Smooth muscle cell (in vitro differentiated cells): ENCODE results near the gene KNDC1. TPM values are rescaled to one million over a fixed set of nuclear protein-coding genes. Genes with fewer than 3 reads are reported as not detected.

Source experiments
- DNase-seq: peaks from one replicate; lab custom pipeline; 2025; ENCODE audit not compliant: unreplicated experiment; lab: John Stamatoyannopoulos, UW
- H2AFZ ChIP-seq: fragments of 200-600 bp; sonication (generic); 2 replicates; pipeline ENCODE4 v1.6.0; 2016; ENCODE audit warnings: antibody characterized with exemption, low read depth, mild to moderate bottlenecking
- H3F3A ChIP-seq: fragments of 200-600 bp; sonication (generic); 2 replicates; pipeline ENCODE4 v1.6.0; 2017; ENCODE audit warnings: antibody characterized with exemption, low read depth
- H3K27ac ChIP-seq: fragments of 200-600 bp; sonication (generic); 2 replicates; pipeline ENCODE4 v1.5.1; 2016; ENCODE audit warnings: low read depth, mild to moderate bottlenecking
- H3K27me3 ChIP-seq: fragments of 200-600 bp; sonication (generic); 2 replicates; pipeline ENCODE4 v1.6.1; 2016; ENCODE audit warnings: low read depth, mild to moderate bottlenecking
- H3K36me3 ChIP-seq: fragments of 200-600 bp; sonication (generic); 2 replicates; pipeline ENCODE4 v1.5.1; 2016; ENCODE audit warnings: low read depth
- H3K4me1 ChIP-seq: fragments of 200-600 bp; sonication (generic); 2 replicates; pipeline ENCODE4 v1.5.1; 2016; ENCODE audit warnings: low read depth
- H3K4me2 ChIP-seq: fragments of 200-600 bp; sonication (generic); 2 replicates; pipeline ENCODE4 v1.6.0; 2016; ENCODE audit warnings: mild to moderate bottlenecking
- H3K4me3 ChIP-seq: fragments of 200-600 bp; sonication (generic); 2 replicates; pipeline ENCODE4 v1.5.1; 2016; ENCODE audit warnings: mild to moderate bottlenecking
- H3K79me2 ChIP-seq: fragments of 200-600 bp; sonication (generic); 2 replicates; pipeline ENCODE4 v1.6.0; 2016; ENCODE audit warnings: low read depth, mild to moderate bottlenecking
- H3K9ac ChIP-seq: fragments of 200-600 bp; sonication (generic); 2 replicates; pipeline ENCODE4 v1.6.0; 2016; ENCODE audit warnings: low read depth
- H3K9me3 ChIP-seq: fragments of 200-600 bp; sonication (generic); replicated peaks from 2 replicates; pipeline ENCODE4 v1.5.1; 2016; ENCODE audit warnings: low read depth
- H4K20me1 ChIP-seq: fragments of 200-600 bp; sonication (generic); 2 replicates; pipeline ENCODE4 v1.6.0; 2016; ENCODE audit warnings: low read depth
- WGBS: methylation state at CpG from one replicate; pipeline ENCODE4 v1.1.7; 2016; ENCODE audit warnings: low lambda C conversion rate; 5-methylcytosine and 5-hydroxymethylcytosine counted together
- polyA plus RNA-seq: library from polyadenylated mRNA; unstranded; fragments of >200 nt; fragmentation: Nextera tagmentation; extraction: Ambion mirVana; gene quantifications from 2 replicates; pipeline ENCODE4 v1.2.1, GENCODE V29; 2016
- total RNA-seq: library from RNA; depleted of rRNA; stranded (reverse); fragments of >200 nt; gene quantifications from 2 replicates; pipeline ENCODE4 v1.2.3, GENCODE V29; 2014
- TF ChIP-seq, protein P1 (sequence below): fragments of 200-600 bp; sonication (generic); IDR thresholded peaks from 2 replicates; pipeline ENCODE4 v1.5.1; 2017; ENCODE audit warnings: borderline replicate concordance, mild to moderate bottlenecking, antibody characterized with exemption; ENCODE audit not compliant: insufficient read depth, poor library complexity, severe bottlenecking

KNDC1 gene
- total and polyA plus RNA-seq, 2 experiments from 2014 or later, result 2.3 to 3.1 TPM

DNA sequence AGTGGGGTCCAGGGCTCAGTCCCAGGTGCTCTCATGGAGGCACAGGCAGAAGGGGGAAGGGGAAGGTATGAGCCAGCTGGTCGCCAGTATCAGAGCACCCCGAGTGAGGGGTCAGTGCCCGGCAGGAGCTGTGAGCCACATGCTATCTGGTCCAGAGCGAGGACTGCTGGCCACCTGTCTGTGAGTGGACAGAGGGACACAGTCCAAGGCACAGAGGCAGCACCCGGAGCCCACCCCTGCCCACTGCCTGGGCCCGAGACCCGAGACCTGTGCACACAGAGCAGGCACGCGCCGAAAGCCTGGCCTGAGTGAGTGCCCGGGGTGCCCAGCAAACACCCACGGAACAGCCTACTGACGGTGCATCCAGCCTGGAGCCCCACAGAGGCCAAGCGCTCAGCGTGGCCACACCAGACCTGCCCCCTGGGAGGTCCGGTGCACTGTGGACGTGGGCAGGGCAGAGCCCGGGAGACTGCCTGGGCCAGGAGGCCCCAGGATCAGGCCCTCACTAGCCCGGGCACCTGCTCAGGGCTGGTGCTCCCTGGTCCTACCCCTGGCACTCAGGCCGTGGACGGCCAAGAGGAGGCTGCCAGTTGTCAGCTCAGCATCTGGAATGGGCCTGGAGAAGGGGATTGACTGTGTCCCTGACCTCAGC, 42.9 kb upstream of the KNDC1 start:
- H3K27ac ChIP-seq, result no peak overlapping the region
- no peaks in the 10 kb centered on the region for H3K9me3 ChIP-seq
- no peak overlapping the region for H3K4me2 ChIP-seq
- H3F3A ChIP-seq, result no peaks in the 10 kb centered on the region
- no peak overlapping the region for H3K4me3 ChIP-seq
- H3K36me3 ChIP-seq, result no peaks in the 10 kb centered on the region
- no peaks in the 10 kb centered on the region for H3K27me3 ChIP-seq
- TF ChIP-seq, protein P1, sequence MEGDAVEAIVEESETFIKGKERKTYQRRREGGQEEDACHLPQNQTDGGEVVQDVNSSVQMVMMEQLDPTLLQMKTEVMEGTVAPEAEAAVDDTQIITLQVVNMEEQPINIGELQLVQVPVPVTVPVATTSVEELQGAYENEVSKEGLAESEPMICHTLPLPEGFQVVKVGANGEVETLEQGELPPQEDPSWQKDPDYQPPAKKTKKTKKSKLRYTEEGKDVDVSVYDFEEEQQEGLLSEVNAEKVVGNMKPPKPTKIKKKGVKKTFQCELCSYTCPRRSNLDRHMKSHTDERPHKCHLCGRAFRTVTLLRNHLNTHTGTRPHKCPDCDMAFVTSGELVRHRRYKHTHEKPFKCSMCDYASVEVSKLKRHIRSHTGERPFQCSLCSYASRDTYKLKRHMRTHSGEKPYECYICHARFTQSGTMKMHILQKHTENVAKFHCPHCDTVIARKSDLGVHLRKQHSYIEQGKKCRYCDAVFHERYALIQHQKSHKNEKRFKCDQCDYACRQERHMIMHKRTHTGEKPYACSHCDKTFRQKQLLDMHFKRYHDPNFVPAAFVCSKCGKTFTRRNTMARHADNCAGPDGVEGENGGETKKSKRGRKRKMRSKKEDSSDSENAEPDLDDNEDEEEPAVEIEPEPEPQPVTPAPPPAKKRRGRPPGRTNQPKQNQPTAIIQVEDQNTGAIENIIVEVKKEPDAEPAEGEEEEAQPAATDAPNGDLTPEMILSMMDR, result no peak
- no peaks in the 10 kb centered on the region for H3K79me2 ChIP-seq
- no peaks in the 10 kb centered on the region for H4K20me1 ChIP-seq
- H3K9ac ChIP-seq, result no peak overlapping the region
- no peak overlapping the region for H2AFZ ChIP-seq
- no peak for DNase-seq
- H3K4me1 ChIP-seq, result no peaks in the 10 kb centered on the region
- 89% methylated on average over 21 of the region's 21 CpGs for WGBS

DNA sequence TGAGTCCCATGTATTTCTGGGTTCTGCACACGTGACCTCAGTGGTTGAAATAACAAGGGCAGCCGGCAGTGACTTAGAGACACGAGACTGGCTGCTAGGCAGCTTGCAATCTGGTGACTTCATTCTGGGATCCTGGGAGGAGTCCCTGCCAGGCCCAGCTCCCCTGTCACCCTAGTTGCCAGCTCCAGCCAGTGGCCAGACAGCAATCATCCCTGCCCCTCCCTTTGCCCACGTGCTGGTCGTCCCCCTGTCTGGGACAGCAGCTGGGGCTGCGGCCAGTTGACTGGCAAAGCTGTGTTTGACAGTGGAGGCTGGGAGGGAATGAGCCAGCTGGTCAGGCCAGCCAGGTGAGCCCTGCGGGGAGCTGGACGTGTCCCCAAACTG, 42.3 kb upstream of the KNDC1 start:
- TF ChIP-seq, protein P1, result no peak
- WGBS, result 80% methylated on average over 7 of the region's 8 CpGs

DNA sequence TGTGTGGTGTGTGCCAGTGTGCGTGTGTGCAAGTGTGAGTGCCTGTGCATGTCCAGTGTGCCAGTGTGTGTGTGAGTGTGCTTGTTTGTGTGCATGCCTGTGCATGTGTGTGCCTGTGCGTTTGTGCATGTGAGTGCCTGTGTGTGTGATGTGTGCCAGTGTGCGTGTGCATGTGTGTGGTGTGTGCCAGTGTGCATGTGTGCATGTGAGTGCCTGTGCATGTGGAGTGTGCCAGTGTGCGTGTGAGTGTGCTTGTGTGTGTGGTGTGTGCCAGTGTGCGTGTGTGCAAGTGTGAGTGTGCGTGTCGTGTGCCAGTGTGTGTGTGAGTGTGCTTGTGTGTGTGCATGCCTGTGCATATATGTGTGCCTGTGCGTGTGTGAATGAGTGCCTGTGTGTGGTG, 38.5 kb upstream of the KNDC1 start:
- TF ChIP-seq, protein P1, result no peak
- Histone ChIP-seq H3K27ac (no peak overlapping the region), H3K27me3 (peaks cover 13% of the 10 kb centered on the region), H3K4me1 (no peaks in the 10 kb centered on the region), H3K4me3 (no peak overlapping the region), H3K9me3 (no peaks in the 10 kb centered on the region), H3K4me2 (no peak overlapping the region), H3K9ac (no peak overlapping the region), H3K36me3 (no peaks in the 10 kb centered on the region), H3F3A (no peaks in the 10 kb centered on the region), H4K20me1 (no peaks in the 10 kb centered on the region), H3K79me2 (no peaks in the 10 kb centered on the region), H2AFZ (no peak overlapping the region)
- no peak for DNase-seq
- 87% methylated on average over 8 of the region's 8 CpGs for WGBS

More for the DNA sequence above, 42.3 kb upstream of the KNDC1 start:
- Histone ChIP-seq H3K36me3 (no peaks in the 10 kb centered on the region), H3K4me2 (no peak overlapping the region), H3K9ac (no peak overlapping the region), H3K27me3 (no peaks in the 10 kb centered on the region), H3K9me3 (no peaks in the 10 kb centered on the region), H3K4me1 (no peaks in the 10 kb centered on the region), H4K20me1 (no peaks in the 10 kb centered on the region), H2AFZ (no peak overlapping the region), H3K79me2 (no peaks in the 10 kb centered on the region), H3F3A (no peaks in the 10 kb centered on the region), H3K27ac (no peak overlapping the region), H3K4me3 (no peak overlapping the region)
- no peak for DNase-seq
